Memory B cell (primary cell): ENCODE measurements around the gene PTPA.
"Not testable (repeated sequence)": the region's sequence is repeated elsewhere in the genome, so short reads cannot be mapped to it uniquely, and the experiment has no call there.

Source experiments
- ATAC-seq: fragments of 150-1000 bp; cut with Tn5 transposase; 2 replicates; pipeline ENCODE4 v1.10.0; 2021; ENCODE audit warnings: low read depth, mild to moderate bottlenecking, moderate library complexity
- DNase-seq, 2 donors: peaks; one replicate each; pipeline ENCODE4 v3.0.0; 2022; ENCODE audit warnings: low spot score in 2 of 2
- H3K27ac Mint-ChIP-seq: one replicate; pipeline ENCODE4 v1.8.0; 2022; ENCODE audit warnings: mild to moderate bottlenecking, moderate library complexity, mixed read lengths
- H3K27me3 Mint-ChIP-seq: one replicate; pipeline ENCODE4 v1.8.0; 2022; ENCODE audit warnings: mixed read lengths
- H3K36me3 Mint-ChIP-seq: one replicate; pipeline ENCODE4 v1.8.0; 2022; ENCODE audit warnings: mild to moderate bottlenecking, mixed read lengths
- H3K4me1 Mint-ChIP-seq: one replicate; pipeline ENCODE4 v1.8.0; 2022; ENCODE audit warnings: mixed read lengths
- H3K4me3 Mint-ChIP-seq: one replicate; pipeline ENCODE4 v1.8.0; 2022; ENCODE audit warnings: mild to moderate bottlenecking, moderate library complexity, mixed read lengths
- H3K9me3 Mint-ChIP-seq: one replicate; pipeline ENCODE4 v1.8.0; 2022; ENCODE audit warnings: mixed read lengths

PTPA gene

DNA sequence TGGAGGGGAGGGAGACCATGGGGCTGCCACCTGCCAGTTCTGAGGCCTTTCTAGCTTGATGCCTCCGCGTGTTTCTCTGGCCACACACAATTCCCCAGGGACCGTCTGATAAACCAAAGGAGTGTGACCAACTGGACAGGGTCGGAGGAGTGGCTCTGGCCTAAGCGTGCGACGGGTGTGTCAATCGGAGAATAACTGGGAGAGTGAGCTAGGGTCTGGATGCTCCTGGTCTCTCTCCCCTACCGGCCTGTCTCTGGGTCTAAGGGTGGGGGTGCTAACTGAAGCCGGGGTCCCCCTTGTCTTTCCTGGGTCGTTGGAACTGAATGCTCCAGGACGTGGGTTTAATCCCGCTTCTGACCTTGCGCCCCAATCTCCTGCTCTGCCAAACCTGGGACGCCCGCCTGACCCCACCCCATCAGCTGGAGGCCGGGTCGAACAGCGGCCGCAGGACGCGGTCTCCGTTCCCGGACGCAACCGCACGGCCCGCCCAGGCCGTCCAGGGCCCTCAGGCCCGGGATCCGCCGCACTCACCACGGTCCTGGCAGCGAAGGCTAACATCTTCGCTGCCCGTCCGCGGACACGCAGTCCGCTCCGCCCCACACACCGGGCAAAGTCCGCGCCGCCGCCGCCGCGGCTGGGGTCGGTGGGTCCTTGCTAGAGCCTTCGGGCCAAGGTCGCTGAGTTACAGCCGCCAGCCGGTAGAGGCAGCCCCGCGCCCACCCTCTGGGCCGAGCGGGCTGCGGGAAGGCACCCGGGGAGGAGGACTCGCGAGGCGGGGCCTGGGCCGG, 1.1 kb upstream of the PTPA start:
- peak overlapping the region; percentile 92 for H3K4me3 Mint-ChIP-seq
- no peaks in the 10 kb centered on the region for H3K9me3 Mint-ChIP-seq
- ATAC-seq (no peak), DNase-seq (peak in 1 of 2 donors; percentile 38)
- H3K27ac Mint-ChIP-seq = peak overlapping the region; percentile 91
- peaks cover 10% of the 10 kb centered on the region for H3K4me1 Mint-ChIP-seq
- no peaks in the 10 kb centered on the region for H3K27me3 Mint-ChIP-seq
- H3K36me3 Mint-ChIP-seq = no peaks in the 10 kb centered on the region

GRCh38 chr9:129111528-129112151, 425 bp downstream of the PTPA start:
- ATAC-seq (peak; percentile 0), DNase-seq (no peak)
- peak overlapping the region; percentile 92 for H3K4me3 Mint-ChIP-seq
- H3K27ac Mint-ChIP-seq = peak overlapping the region; percentile 91
- H3K27me3 Mint-ChIP-seq = no peaks in the 10 kb centered on the region
- H3K4me1 Mint-ChIP-seq = peaks cover 10% of the 10 kb centered on the region
- no peaks in the 10 kb centered on the region for H3K9me3 Mint-ChIP-seq
- no peaks in the 10 kb centered on the region for H3K36me3 Mint-ChIP-seq

GRCh38 chr9:129112526-129112925, 1.3 kb downstream of the PTPA start:
- H3K36me3 Mint-ChIP-seq, H3K27me3 Mint-ChIP-seq, DNase-seq, H3K27ac Mint-ChIP-seq, H3K4me1 Mint-ChIP-seq, ATAC-seq, H3K9me3 Mint-ChIP-seq: not testable (repeated sequence)
- H3K4me3 Mint-ChIP-seq = peak overlapping the region; percentile 92

DNA sequence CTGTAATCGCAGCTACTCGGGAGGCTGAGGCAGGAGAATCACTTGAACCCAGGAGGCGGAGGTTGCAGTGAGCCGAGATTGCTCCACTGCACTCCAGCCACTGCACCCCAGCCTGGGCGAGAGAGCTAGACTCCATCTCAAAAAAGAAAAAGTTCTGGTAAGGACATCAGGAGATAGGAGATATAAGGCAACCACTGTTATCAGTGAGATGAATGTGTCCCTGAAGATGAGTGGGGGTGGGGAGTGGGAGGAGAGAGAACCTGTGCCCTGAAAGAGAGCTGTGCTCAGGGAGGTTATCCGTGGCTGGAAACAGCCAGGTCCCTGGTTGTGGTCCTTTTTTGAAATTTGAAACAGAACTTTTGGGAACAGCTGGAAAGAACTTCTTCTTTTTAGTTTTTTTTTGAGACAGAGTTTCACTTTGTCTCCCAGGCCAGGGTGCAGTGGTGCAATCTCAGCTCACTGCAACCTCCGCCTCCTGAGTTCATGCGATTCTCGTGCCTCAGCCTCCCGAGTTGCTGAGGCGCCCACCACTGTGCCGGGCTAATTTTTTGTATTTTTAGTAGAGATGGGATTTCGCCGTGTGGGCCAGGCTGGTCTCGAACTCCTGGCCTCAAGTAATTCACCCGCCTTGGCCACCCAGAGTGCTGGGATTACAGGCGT, 2.6 kb downstream of the PTPA start:
- Mint-ChIP-seq H3K4me3 (no peak overlapping the region), H3K4me1 (peaks cover 10% of the 10 kb centered on the region)

GRCh38 chr9:129118799-129119198, 7.6 kb downstream of the PTPA start:
- no peaks in the 10 kb centered on the region for H3K27me3 Mint-ChIP-seq
- no peaks in the 10 kb centered on the region for H3K9me3 Mint-ChIP-seq
- no peak overlapping the region for H3K4me3 Mint-ChIP-seq
- DNase-seq (no peak), ATAC-seq (no peak)
- no peak overlapping the region for H3K27ac Mint-ChIP-seq
- H3K36me3 Mint-ChIP-seq = peaks cover 8% of the 10 kb centered on the region
- peaks cover 4% of the 10 kb centered on the region for H3K4me1 Mint-ChIP-seq

More for the DNA sequence above, 2.6 kb downstream of the PTPA start:
- ATAC-seq (no peak), DNase-seq (no peak)
- H3K36me3 Mint-ChIP-seq = no peaks in the 10 kb centered on the region
- no peaks in the 10 kb centered on the region for H3K27me3 Mint-ChIP-seq
- no peaks in the 10 kb centered on the region for H3K9me3 Mint-ChIP-seq
- H3K27ac Mint-ChIP-seq = no peak overlapping the region

GRCh38 chr9:129121483-129121882, 10.3 kb downstream of the PTPA start:
- H3K36me3 Mint-ChIP-seq = peaks cover 8% of the 10 kb centered on the region
- ATAC-seq = no peak
- no peak overlapping the region for H3K4me3 Mint-ChIP-seq
- DNase-seq = no peak
- H3K27me3 Mint-ChIP-seq = no peaks in the 10 kb centered on the region
- H3K9me3 Mint-ChIP-seq = no peaks in the 10 kb centered on the region
- H3K4me1 Mint-ChIP-seq = peaks cover 4% of the 10 kb centered on the region
- no peak overlapping the region for H3K27ac Mint-ChIP-seq

DNA sequence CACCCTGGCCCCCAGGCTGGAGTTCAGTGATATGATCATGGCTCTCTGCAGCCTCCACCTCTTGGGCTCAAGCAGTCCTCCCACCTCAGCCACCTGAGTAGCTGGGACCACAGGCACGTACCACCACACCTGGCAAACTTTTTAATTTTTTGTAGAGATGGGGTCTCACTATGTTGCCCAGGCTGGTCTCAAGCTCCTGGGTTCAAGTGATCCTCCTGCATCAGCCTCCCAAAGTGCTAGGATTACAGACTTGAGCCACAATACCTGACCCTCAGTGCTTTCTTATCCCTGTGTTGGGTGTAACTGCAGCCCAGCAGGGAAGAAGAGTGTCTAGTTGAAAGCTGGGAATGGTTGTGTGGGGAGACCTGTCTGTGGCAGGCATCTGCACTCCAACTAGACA, 10.9 kb downstream of the PTPA start:
- no peak for ATAC-seq
- H3K4me3 Mint-ChIP-seq = no peak overlapping the region
- peaks cover 4% of the 10 kb centered on the region for H3K4me1 Mint-ChIP-seq
- no peaks in the 10 kb centered on the region for H3K9me3 Mint-ChIP-seq
- H3K36me3 Mint-ChIP-seq = peaks cover 8% of the 10 kb centered on the region
- H3K27me3 Mint-ChIP-seq = no peaks in the 10 kb centered on the region
- DNase-seq = no peak
- no peak overlapping the region for H3K27ac Mint-ChIP-seq

DNA sequence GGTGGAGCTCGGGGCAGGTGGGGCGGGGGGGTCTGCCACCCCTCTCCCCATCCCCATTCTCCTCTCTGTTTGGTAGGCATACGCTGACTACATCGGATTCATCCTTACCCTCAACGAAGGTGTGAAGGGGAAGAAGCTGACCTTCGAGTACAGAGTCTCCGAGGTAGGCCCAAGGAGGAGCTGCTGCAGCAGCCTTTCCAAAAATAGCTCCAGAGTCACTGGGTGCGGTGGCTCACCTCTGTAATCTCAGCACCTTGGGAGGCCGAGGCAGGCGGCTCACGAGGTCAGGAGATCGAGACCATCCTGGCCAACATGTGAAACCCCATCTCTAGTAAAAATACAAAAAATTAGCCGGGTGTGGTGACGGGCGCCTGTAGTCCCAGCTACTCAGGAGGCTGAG, 11.8 kb downstream of the PTPA start:
- not testable (repeated sequence) for H3K27me3 Mint-ChIP-seq, H3K4me3 Mint-ChIP-seq, DNase-seq, H3K4me1 Mint-ChIP-seq, H3K9me3 Mint-ChIP-seq, H3K27ac Mint-ChIP-seq, ATAC-seq
- peaks cover 12% of the 10 kb centered on the region for H3K36me3 Mint-ChIP-seq

DNA sequence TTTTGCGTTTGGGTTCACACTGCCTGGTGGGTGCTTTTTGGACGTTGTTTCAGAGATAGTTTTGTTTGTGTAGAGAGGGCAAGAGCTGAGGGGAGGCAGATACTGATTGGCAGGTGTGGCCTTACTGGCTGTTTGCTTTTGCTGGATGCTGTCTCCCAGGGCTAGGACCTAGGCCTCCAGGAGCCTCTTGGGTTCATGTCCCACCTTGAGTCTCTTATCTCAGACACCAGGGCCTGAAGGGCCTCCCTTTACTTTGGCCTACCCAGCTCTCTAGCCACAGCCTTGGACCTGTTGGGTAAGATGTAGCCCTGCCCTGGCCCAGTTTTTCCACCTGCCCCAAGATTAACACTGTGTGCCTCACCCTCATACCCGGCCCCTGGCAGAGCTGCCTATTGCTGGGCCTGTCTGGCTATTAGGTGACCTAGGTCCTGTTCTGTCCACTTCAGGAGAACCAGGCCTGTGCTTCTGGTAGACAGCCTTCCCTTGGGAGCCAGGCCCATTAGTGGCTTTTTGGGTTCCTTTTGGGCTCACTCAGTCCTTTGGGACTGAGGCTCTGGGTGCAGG, 13.4 kb downstream of the PTPA start:
- H3K27ac Mint-ChIP-seq = no peak overlapping the region

GRCh38 chr9:129125478-129125877, 14.3 kb downstream of the PTPA start:
- no peak overlapping the region for H3K4me3 Mint-ChIP-seq
- H3K9me3 Mint-ChIP-seq = no peaks in the 10 kb centered on the region
- H3K27ac Mint-ChIP-seq = no peak overlapping the region
- peaks cover 16% of the 10 kb centered on the region for H3K36me3 Mint-ChIP-seq
- H3K4me1 Mint-ChIP-seq = peaks cover 4% of the 10 kb centered on the region
- ATAC-seq = no peak
- no peaks in the 10 kb centered on the region for H3K27me3 Mint-ChIP-seq
- DNase-seq = no peak

More for the DNA sequence above, 13.4 kb downstream of the PTPA start:
- DNase-seq (no peak), ATAC-seq (no peak)
- Mint-ChIP-seq H3K9me3 (no peaks in the 10 kb centered on the region), H3K36me3 (peaks cover 16% of the 10 kb centered on the region), H3K4me1 (peaks cover 4% of the 10 kb centered on the region), H3K27me3 (no peaks in the 10 kb centered on the region), H3K4me3 (no peak overlapping the region)

DNA sequence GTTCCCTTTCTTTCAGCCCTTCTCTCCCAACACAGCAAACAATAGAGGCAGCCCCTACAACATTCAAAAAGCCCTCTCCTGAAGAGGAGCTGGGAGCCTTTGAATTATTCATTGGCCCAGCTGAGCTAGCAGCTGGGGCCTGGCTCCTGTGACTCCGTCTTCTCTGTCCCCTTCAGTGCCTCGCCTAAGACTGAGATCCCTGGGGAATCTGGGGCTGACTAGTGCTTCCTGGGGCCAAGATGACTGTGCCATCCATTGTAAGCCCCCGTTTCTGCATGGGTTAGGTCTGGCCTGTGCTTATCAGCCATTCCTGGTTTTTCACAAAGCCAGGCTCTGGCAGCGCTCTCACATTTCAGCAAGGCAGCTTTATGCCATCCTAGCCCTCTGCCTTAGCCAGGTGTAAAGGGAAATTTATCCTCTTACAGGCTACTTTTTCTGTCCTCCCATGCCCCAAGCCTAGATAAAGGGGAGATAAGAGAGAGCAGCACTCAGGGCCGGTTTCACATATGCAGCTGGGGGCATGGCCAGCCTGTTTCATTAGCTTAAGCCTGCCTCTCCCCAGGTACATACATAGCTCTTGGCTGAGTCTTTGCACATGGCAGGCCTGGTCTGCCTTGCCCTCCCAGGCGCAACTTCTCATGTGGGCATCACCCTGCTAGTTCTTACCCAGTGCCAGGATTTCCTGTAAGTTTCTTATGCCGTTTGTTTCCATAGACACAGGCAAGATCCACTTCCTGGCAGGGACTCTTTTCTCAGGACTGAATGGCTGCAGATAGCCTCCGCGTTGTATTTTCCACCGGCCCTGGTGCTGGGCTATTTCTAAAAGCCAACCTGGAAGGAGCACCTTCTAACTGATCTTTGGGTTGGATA, 15.8 kb downstream of the PTPA start:
- H3K4me1 Mint-ChIP-seq = peaks cover 5% of the 10 kb centered on the region
- no peaks in the 10 kb centered on the region for H3K9me3 Mint-ChIP-seq
- ATAC-seq = no peak
- peaks cover 17% of the 10 kb centered on the region for H3K36me3 Mint-ChIP-seq
- no peaks in the 10 kb centered on the region for H3K27me3 Mint-ChIP-seq
- H3K4me3 Mint-ChIP-seq = no peak overlapping the region
- DNase-seq = no peak
- no peak overlapping the region for H3K27ac Mint-ChIP-seq

DNA sequence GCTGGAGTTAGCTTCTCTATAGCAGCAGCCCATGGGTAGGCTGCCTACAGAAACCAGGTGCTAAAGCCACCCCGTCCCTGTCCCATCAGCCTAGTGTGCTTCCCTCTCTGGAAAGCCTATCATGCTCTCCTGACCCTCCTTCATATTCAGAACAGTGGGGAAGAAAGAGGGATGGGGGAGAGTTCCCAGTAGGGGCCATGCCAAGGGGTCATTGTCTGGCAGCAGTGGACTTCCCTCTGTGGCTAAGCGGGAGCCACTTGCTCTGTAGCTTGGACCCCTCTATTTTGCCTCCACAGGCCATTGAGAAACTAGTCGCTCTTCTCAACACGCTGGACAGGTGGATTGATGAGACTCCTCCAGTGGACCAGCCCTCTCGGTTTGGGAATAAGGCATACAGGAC, 17.5 kb downstream of the PTPA start:
- Mint-ChIP-seq H3K9me3 (no peaks in the 10 kb centered on the region), H3K4me3 (no peak overlapping the region), H3K27ac (no peak overlapping the region), H3K4me1 (peaks cover 6% of the 10 kb centered on the region), H3K36me3 (peaks cover 15% of the 10 kb centered on the region), H3K27me3 (no peaks in the 10 kb centered on the region)
- ATAC-seq (no peak), DNase-seq (no peak)

DNA sequence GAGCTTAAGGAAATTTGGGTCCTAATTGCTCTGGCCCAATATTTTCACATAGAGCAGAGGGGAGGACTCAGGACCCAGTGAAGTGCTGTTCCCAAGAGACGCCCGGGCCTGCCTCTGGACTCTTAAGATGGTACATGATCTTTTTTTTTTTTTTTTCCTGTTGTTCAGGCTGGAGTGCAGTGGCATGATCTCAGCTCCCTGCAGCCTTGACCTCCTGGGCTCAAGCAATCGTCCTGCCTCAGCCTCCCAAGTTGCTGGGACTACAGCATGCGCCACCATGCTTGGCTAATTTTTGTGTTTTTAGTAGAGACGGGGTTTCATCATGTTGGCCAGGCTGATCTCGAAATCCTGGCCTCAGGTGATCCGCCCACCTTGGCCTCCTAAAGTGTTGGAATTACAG, 19.1 kb downstream of the PTPA start:
- not testable (repeated sequence) for H3K27me3 Mint-ChIP-seq, DNase-seq, ATAC-seq, H3K27ac Mint-ChIP-seq, H3K4me3 Mint-ChIP-seq, H3K4me1 Mint-ChIP-seq, H3K9me3 Mint-ChIP-seq
- peaks cover 20% of the 10 kb centered on the region for H3K36me3 Mint-ChIP-seq
